Ovary (tissue), 9 donors: ENCODE data around the gene TMEM123. TPM values are rescaled to one million over a fixed set of nuclear protein-coding genes. Genes with fewer than 3 reads are reported as not detected.

Source experiments
- DNase-seq, 5 donors: peaks; one replicate each; pipeline ENCODE4 v3.0.0-alpha.2; 2019 to 2020
- H3K27ac ChIP-seq, 2 donors: fragments of 200-600 bp; one replicate each; pipeline versions ENCODE4 v1.5.1 to v1.8.0; 2019 to 2022
- H3K27me3 ChIP-seq: fragments of 200-600 bp; one replicate; pipeline ENCODE4 v1.8.0; 2022
- H3K36me3 ChIP-seq: fragments of 200-600 bp; sonication (generic); one replicate; pipeline ENCODE4 v1.5.1; 2019
- H3K4me1 ChIP-seq: one replicate; pipeline ENCODE4 v1.8.1; 2013; ENCODE audit warnings: mild to moderate bottlenecking, moderate library complexity; ENCODE audit not compliant: insufficient read depth
- H3K4me3 ChIP-seq: fragments of 200-600 bp; sonication (generic); one replicate; pipeline ENCODE4 v1.5.1; 2017
- H3K9me3 ChIP-seq, 2 donors: fragments of 200-600 bp in 1 of 2; sonication (generic) in 1 of 2; one replicate each; pipeline versions ENCODE4 v1.5.1 to v1.8.1; 2013 to 2019; ENCODE audit warnings: mild to moderate bottlenecking in 1 of 2, moderate library complexity in 1 of 2
- CTCF ChIP-seq, 3 donors: fragments of 450-650 bp in 2 of 3; fragments of 200-600 bp in 1 of 3; IDR thresholded peaks; one replicate each; pipeline versions ENCODE4 v1.5.1 to v1.8.0; 2016 to 2022; ENCODE audit warnings: antibody characterized with exemption in 3 of 3, mild to moderate bottlenecking in 1 of 3
- EP300 ChIP-seq: sonication (generic); formaldehyde crosslinking; IDR thresholded peaks from one replicate; pipeline ENCODE4 v1.6.1; 2017; ENCODE audit warnings: antibody characterized with exemption
- POLR2A ChIP-seq: fragments of 450-650 bp; IDR thresholded peaks from one replicate; pipeline ENCODE4 v1.6.1; 2017; ENCODE audit warnings: antibody characterized with exemption, mild to moderate bottlenecking, moderate library complexity
- WGBS, 3 donors: extraction: QIAGEN DNeasy Blood & Tissue Kit in 1 of 3; methylation state at CpG; one replicate each; pipeline versions ENCODE4 v1.1.5 to v1.1.7; 2013 to 2017; 5-methylcytosine and 5-hydroxymethylcytosine counted together
- intact Hi-C, 4 donors: fragments of 100-400 bp; cut with DNase I; formaldehyde crosslinking; loops; one replicate each; pipeline versions ENCODE4 v1.11.0 to v1.15.1; 2022 to 2023
- polyA plus RNA-seq, 2 donors: library from polyadenylated mRNA; stranded (reverse); fragments of 200-250 nt in 1 of 2; fragments of 350-450 nt in 1 of 2; fragmentation: Illumina TruSeq in 1 of 2; extraction: RNeasy Lipid Tissue Mini Kit (QIAGEN cat#74804) in 1 of 2; gene quantifications; one replicate each; pipeline ENCODE4 v1.2.3, GENCODE V29; 2013 to 2014
- total RNA-seq, 7 donors: library from RNA; depleted of rRNA in 2 of 7; stranded (reverse); fragments of >200 nt in 2 of 7; fragmentation: NEBNext Ultra II Directional in 3 of 7; extraction: Animal tissue kit (Norgen Biotek cat#: 25700) in 3 of 7; gene quantifications; one replicate each; pipeline versions ENCODE4 v1.1.0 to v1.2.4, GENCODE V29; 2016 to 2023
- donor health status: DM: no; HTN: no; CAD: no; lungs with moderate emphysema.
- donor health status: DM: no; HTN: no; CAD: no.
- donor health status: Bipolar disorder and iron deficiency.
- donor health status: DM: yes; HTN: yes; CAD: no.
- donor health status: DM: no; HTN: no; CAD: no.
- donor health status: DM: yes; HTN: yes; CAD: no.

Gene TMEM123
- total and polyA plus RNA-seq, 9 donors: 69.4 to 165 (median 124) TPM

- Histone ChIP-seq H3K36me3 (no peaks in the 10 kb centered on the region), H3K4me1 (peaks cover 8% of the 10 kb centered on the region), H3K9me3 (no peaks in the 10 kb centered on the region), H3K27ac (no peak overlapping the region), H3K4me3 (no peak overlapping the region), H3K27me3 (no peaks in the 10 kb centered on the region)
- intact Hi-C loops: loop anchor here in 1 of 4 donors (10.0 kb wide), 1 partner anchor 105 kb away; the partner anchor contains the start of gene BIRC2
- 82 to 92% (median 86%) methylated on average over 7 of the region's 7 CpGs for WGBS, 3 donors
- TF ChIP-seq EP300: no peak
- TF ChIP-seq CTCF (IDR thresholded peaks at IDR 0.05): no peak
- DNase-seq: no peak
Observed at GRCh38 chr11:102449651-102450570, 2.7 kb downstream of the TMEM123 start.

- Histone ChIP-seq H3K4me1 (peaks cover 8% of the 10 kb centered on the region), H3K27ac (no peak overlapping the region), H3K36me3 (no peaks in the 10 kb centered on the region), H3K27me3 (no peaks in the 10 kb centered on the region), H3K9me3 (no peaks in the 10 kb centered on the region), H3K4me3 (no peak overlapping the region)
- no peak for DNase-seq
- intact Hi-C loops: no loop called here
- no peak for TF ChIP-seq CTCF (IDR thresholded peaks at IDR 0.05)
- no peak for TF ChIP-seq POLR2A
- TF ChIP-seq EP300: no peak
- 86 to 95% (median 94%) methylated on average over 2 of the region's 2 CpGs for WGBS, 3 donors
Observed at GRCh38 chr11:102448869-102449224, 3.7 kb downstream of the TMEM123 start.

- H3K27me3 ChIP-seq: no peaks in the 10 kb centered on the region
- no peaks in the 10 kb centered on the region for H3K9me3 ChIP-seq
- 73 to 76% (median 73%) methylated on average over 2 of the region's 2 CpGs for WGBS, 3 donors
- DNase-seq: no peak
- intact Hi-C loops: no loop called here
- TF ChIP-seq CTCF (IDR thresholded peaks at IDR 0.05) (no peak), EP300 (no peak), POLR2A (no peak)
- no peak overlapping the region for H3K4me3 ChIP-seq
- no peak overlapping the region for H3K27ac ChIP-seq
- peaks cover 5% of the 10 kb centered on the region for H3K4me1 ChIP-seq
- H3K36me3 ChIP-seq: no peaks in the 10 kb centered on the region
Observed at GRCh38 chr11:102447941-102448868, 4.4 kb downstream of the TMEM123 start.

GRCh38 chr11:102447193-102447592 lies 5.4 kb downstream of the TMEM123 start:
- no peak overlapping the region for H3K27ac ChIP-seq
- H3K36me3 ChIP-seq: no peaks in the 10 kb centered on the region
- no peak for DNase-seq
- peaks cover 5% of the 10 kb centered on the region for H3K4me1 ChIP-seq
- intact Hi-C loops: no loop called here
- H3K27me3 ChIP-seq: no peaks in the 10 kb centered on the region
- H3K9me3 ChIP-seq: no peaks in the 10 kb centered on the region
- TF ChIP-seq EP300: no peak
- no peak for TF ChIP-seq CTCF (IDR thresholded peaks at IDR 0.05)
- no peak for TF ChIP-seq POLR2A
- no peak overlapping the region for H3K4me3 ChIP-seq
